H1 (cell line): ENCODE results near the gene TRIM71. TPM values are rescaled to one million over a fixed set of nuclear protein-coding genes. Genes with fewer than 3 reads are reported as not detected.

ENCODE experiments used
- CHD7 ChIP-seq: fragments of 300-600 bp; sonication (generic); IDR thresholded peaks from 2 replicates; pipeline ENCODE4 v1.7.1; 2012; ENCODE audit warnings: low read length, moderate library complexity, mild to moderate bottlenecking, inconsistent platforms; ENCODE audit not compliant: insufficient replicate concordance
- EP300 ChIP-seq, 2 experiments: IDR thresholded peaks; 1 replicate in 1 of 2; 2 replicates in 1 of 2; pipeline ENCODE4 v1.6.1; 2011 to 2012; ENCODE audit warnings: low read depth in 2 of 2, low read length in 2 of 2, mild to moderate bottlenecking in 2 of 2, borderline replicate concordance in 1 of 2, inconsistent platforms in 1 of 2, moderate library complexity in 1 of 2
- JUND ChIP-seq: IDR thresholded peaks from 2 replicates; pipeline ENCODE4 v1.6.1; 2011; ENCODE audit warnings: mild to moderate bottlenecking, improper control_type of control experiment, low read length
- NANOG ChIP-seq: IDR thresholded peaks from 2 replicates; pipeline ENCODE4 v1.6.1; 2011; ENCODE audit warnings: low read length, low read depth, mild to moderate bottlenecking, inconsistent platforms; ENCODE audit not compliant: insufficient read depth, poor library complexity, severe bottlenecking
- PHF8 ChIP-seq: fragments of 200-600 bp; sonication (generic); conservative IDR thresholded peaks from 2 replicates; pipeline ENCODE4 v1.7.1; 2012; ENCODE audit warnings: low read depth, mild to moderate bottlenecking, inconsistent platforms, low read length, moderate library complexity
- POLR2A ChIP-seq, 2 experiments: IDR thresholded peaks; 1 replicate in 1 of 2; 2 replicates in 1 of 2; pipeline ENCODE4 v1.6.1; 2011; ENCODE audit warnings: low read depth in 2 of 2, low read length in 2 of 2, mild to moderate bottlenecking in 2 of 2; ENCODE audit errors: control extremely low read depth in 1 of 2
- POU5F1 ChIP-seq: IDR thresholded peaks from 2 replicates; pipeline ENCODE4 v1.6.1; 2011; ENCODE audit warnings: low read depth, mild to moderate bottlenecking, low read length, moderate library complexity
- SRF ChIP-seq: IDR thresholded peaks from 2 replicates; pipeline ENCODE4 v1.6.1; 2011; ENCODE audit warnings: mild to moderate bottlenecking, low read depth, low read length, moderate library complexity
- TCF12 ChIP-seq: IDR thresholded peaks from 2 replicates; pipeline ENCODE4 v1.6.1; 2011; ENCODE audit warnings: low read depth, mild to moderate bottlenecking, low read length
- ZNF274 ChIP-seq: IDR thresholded peaks from 2 replicates; pipeline ENCODE4 v1.7.0; 2012; ENCODE audit warnings: low read length, borderline replicate concordance; ENCODE audit errors: extremely low read depth
- polyA plus RNA-seq, 7 experiments: library from polyadenylated mRNA; depleted of rRNA in 3 of 7; stranded (reverse) in 5 of 7; unstranded in 2 of 7; fragments of >200 nt in 5 of 7; fragments of 200-250 nt in 2 of 7; gene quantifications; 1 replicate in 5 of 7; 2 replicates in 1 of 7; 4 replicates in 1 of 7; pipeline versions ENCODE4 v1.2.1 to v1.2.3, GENCODE V29; 2011 to 2013; ENCODE audit warnings: missing spikeins in 2 of 7, mixed read lengths in 2 of 7
- total RNA-seq: library from RNA; stranded (reverse); fragmentation: NEBNext Ultra II Directional; extraction: Animal tissue kit (Norgen Biotek cat#: 25700); gene quantifications from 2 replicates; pipeline ENCODE4 v1.2.1, GENCODE V29; 2021

Gene TRIM71
- total and polyA plus RNA-seq, 2 of the 8 experiments (the other 6 are each of a cell fraction or from before 2014, with no cell fraction given) = 53.7 to 293 TPM

- TF ChIP-seq CHD7 = no peak
- peak; percentile 46 for TF ChIP-seq PHF8
- TF ChIP-seq JUND = no peak; the same call in 1 of the 2 replicates
- no peak for TF ChIP-seq TCF12
- peak in 1 of 2 experiments; percentile 33; a peak in 1 of 3 replicates for TF ChIP-seq POLR2A (IDR thresholded peaks at IDR 0.05; ENCODE audit: control extremely low read depth in 1 of 2, low read depth in 2 of 2, low read length in 2 of 2)
- no peak for TF ChIP-seq ZNF274
- no peak for TF ChIP-seq POU5F1
- TF ChIP-seq NANOG = peak; percentile 13
- no peak for TF ChIP-seq SRF
- peak in 1 of 2 experiments; percentile 19; a peak in 1 of 3 replicates for TF ChIP-seq EP300 (IDR thresholded peaks at IDR 0.05; ENCODE audit: borderline replicate concordance in 1 of 2, low read depth in 2 of 2, low read length in 2 of 2)
These were observed 1.1 kb upstream of the TRIM71 start (continued) for GRCh38 chr3:32816439-32817256.
